IPS-18a (cell line): ENCODE results near the gene EXOC2.

ENCODE experiments used
- H3K27ac ChIP-seq: one replicate; pipeline ENCODE4 v1.5.1; 2013; ENCODE audit warnings: low read length
- H3K27me3 ChIP-seq: one replicate; pipeline ENCODE4 v1.6.1; 2013; ENCODE audit warnings: mild to moderate bottlenecking, low read length; ENCODE audit not compliant: control insufficient read depth, insufficient read depth
- H3K36me3 ChIP-seq: one replicate; pipeline ENCODE4 v1.6.1; 2013; ENCODE audit warnings: low read depth, low read length; ENCODE audit not compliant: control insufficient read depth
- H3K4me1 ChIP-seq: one replicate; pipeline ENCODE4 v1.6.1; 2013; ENCODE audit warnings: low read depth, low read length; ENCODE audit not compliant: control insufficient read depth
- H3K4me3 ChIP-seq: one replicate; pipeline ENCODE4 v1.5.1; 2013; ENCODE audit warnings: low read length
- H3K9ac ChIP-seq: one replicate; pipeline ENCODE4 v1.6.1; 2013; ENCODE audit warnings: mild to moderate bottlenecking, low read length, moderate library complexity
- H3K9me3 ChIP-seq: one replicate; pipeline ENCODE4 v1.6.1; 2013; ENCODE audit warnings: low read depth, low read length; ENCODE audit not compliant: control insufficient read depth

The EXOC2 gene

GRCh38 chr6:499617-500016 is 193.3 kb downstream of the EXOC2 start:
- Histone ChIP-seq H3K4me1 (no peaks in the 10 kb centered on the region), H3K9me3 (no peaks in the 10 kb centered on the region), H3K4me3 (no peak overlapping the region), H3K9ac (no peak overlapping the region), H3K27me3 (no peaks in the 10 kb centered on the region), H3K27ac (no peak overlapping the region), H3K36me3 (peaks cover 8% of the 10 kb centered on the region)

- H3K4me1 ChIP-seq, result no peaks in the 10 kb centered on the region
- no peak overlapping the region for H3K27ac ChIP-seq
- no peak overlapping the region for H3K9ac ChIP-seq
- H3K36me3 ChIP-seq, result peaks cover 12% of the 10 kb centered on the region
- no peak overlapping the region for H3K4me3 ChIP-seq
- H3K9me3 ChIP-seq, result no peaks in the 10 kb centered on the region
- no peaks in the 10 kb centered on the region for H3K27me3 ChIP-seq
These were observed 194.1 kb downstream of the EXOC2 start for GRCh38 chr6:498795-499231.

GRCh38 chr6:497258-497657 is 195.7 kb downstream of the EXOC2 start:
- Histone ChIP-seq H3K9ac (no peak overlapping the region), H3K36me3 (peaks cover 12% of the 10 kb centered on the region), H3K9me3 (no peaks in the 10 kb centered on the region), H3K4me1 (no peaks in the 10 kb centered on the region), H3K4me3 (no peak overlapping the region), H3K27me3 (no peaks in the 10 kb centered on the region), H3K27ac (no peak overlapping the region)

DNA sequence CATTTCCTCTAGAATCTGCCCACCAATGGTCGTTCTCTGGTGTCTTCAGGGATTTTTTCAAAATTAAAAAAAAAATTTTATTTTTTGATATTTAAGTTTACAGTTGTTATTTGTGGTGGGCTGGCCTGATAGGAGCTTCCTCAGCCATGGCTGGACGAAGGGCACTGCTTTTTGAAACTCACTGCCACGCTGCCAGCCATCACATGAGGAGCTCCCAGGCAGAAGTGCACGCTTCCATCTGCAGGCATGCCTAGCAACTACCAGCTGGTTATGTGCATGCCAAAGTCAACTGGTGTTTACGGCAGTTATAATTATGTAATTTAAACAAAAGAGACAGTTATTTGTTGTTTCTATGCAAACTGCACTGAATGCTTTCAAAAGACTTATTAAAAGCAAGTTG is 196.3 kb downstream of the EXOC2 start:
- Histone ChIP-seq H3K4me1 (no peaks in the 10 kb centered on the region), H3K27ac (no peak overlapping the region), H3K9me3 (no peaks in the 10 kb centered on the region), H3K4me3 (no peak overlapping the region), H3K9ac (no peak overlapping the region), H3K36me3 (peaks cover 12% of the 10 kb centered on the region), H3K27me3 (no peaks in the 10 kb centered on the region)

- no peaks in the 10 kb centered on the region for H3K4me1 ChIP-seq
- H3K27ac ChIP-seq, result no peak overlapping the region
- H3K4me3 ChIP-seq, result no peak overlapping the region
- H3K36me3 ChIP-seq, result peaks cover 15% of the 10 kb centered on the region
- no peaks in the 10 kb centered on the region for H3K9me3 ChIP-seq
- H3K27me3 ChIP-seq, result no peaks in the 10 kb centered on the region
- no peak overlapping the region for H3K9ac ChIP-seq
These were observed 198.5 kb downstream of the EXOC2 start for GRCh38 chr6:494394-494793.

DNA sequence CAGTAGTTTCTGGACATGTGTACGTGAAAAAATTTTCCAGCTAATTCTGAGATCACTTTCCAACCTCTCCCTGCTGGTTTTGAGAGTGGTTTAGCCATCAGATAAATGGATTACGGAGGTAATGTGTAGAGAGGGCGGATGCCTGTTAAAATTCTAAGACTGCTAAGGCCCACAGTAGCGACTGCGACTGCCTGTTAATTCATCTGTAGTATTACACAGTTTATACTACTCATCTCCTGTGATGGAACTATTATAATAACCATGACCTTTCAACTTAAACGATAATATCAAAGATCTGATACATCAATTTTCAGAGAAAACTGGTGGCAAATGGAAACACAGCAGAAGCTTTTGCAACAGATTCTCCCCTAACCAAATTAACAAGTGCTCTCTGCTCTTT is 199.1 kb downstream of the EXOC2 start:
- H3K27ac ChIP-seq, result no peak overlapping the region
- H3K9ac ChIP-seq, result no peak overlapping the region
- H3K4me1 ChIP-seq, result no peaks in the 10 kb centered on the region
- H3K9me3 ChIP-seq, result no peaks in the 10 kb centered on the region
- H3K4me3 ChIP-seq, result no peak overlapping the region
- H3K36me3 ChIP-seq, result peaks cover 15% of the 10 kb centered on the region
- no peaks in the 10 kb centered on the region for H3K27me3 ChIP-seq

- Histone ChIP-seq H3K4me1 (no peaks in the 10 kb centered on the region), H3K27ac (no peak overlapping the region), H3K4me3 (no peak overlapping the region), H3K9ac (no peak overlapping the region), H3K27me3 (no peaks in the 10 kb centered on the region), H3K36me3 (peaks cover 13% of the 10 kb centered on the region), H3K9me3 (no peaks in the 10 kb centered on the region)
These were observed 200.0 kb downstream of the EXOC2 start for GRCh38 chr6:492816-493414.

DNA sequence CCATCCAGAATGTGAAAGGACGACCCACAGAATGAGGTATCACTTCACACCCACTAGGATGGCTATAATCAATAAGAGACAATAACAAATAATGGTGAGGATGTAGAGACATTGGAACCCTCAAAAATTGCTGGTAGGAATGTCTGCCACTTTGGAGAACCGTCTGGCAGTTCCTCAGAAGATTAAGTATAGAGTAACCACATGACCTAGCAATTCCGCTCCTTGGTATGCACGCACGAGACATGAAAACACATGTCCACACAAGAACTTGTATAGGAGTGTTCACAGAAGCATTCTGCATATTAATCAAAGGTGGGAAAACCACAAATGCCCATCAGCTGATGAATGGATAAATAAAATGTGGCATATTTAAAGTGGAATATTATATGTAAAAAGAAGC is 200.8 kb downstream of the EXOC2 start:
- no peak overlapping the region for H3K9ac ChIP-seq
- H3K27me3 ChIP-seq, result no peaks in the 10 kb centered on the region
- no peak overlapping the region for H3K27ac ChIP-seq
- no peaks in the 10 kb centered on the region for H3K9me3 ChIP-seq
- no peaks in the 10 kb centered on the region for H3K4me1 ChIP-seq
- peaks cover 13% of the 10 kb centered on the region for H3K36me3 ChIP-seq
- no peak overlapping the region for H3K4me3 ChIP-seq

GRCh38 chr6:491233-491632 is 201.7 kb downstream of the EXOC2 start:
- H3K36me3 ChIP-seq, result peaks cover 11% of the 10 kb centered on the region
- H3K9me3 ChIP-seq, result no peaks in the 10 kb centered on the region
- H3K4me3 ChIP-seq, result no peak overlapping the region
- no peaks in the 10 kb centered on the region for H3K27me3 ChIP-seq
- no peaks in the 10 kb centered on the region for H3K4me1 ChIP-seq
- H3K9ac ChIP-seq, result no peak overlapping the region
- H3K27ac ChIP-seq, result no peak overlapping the region

GRCh38 chr6:490251-491037 is 202.5 kb downstream of the EXOC2 start:
- no peak overlapping the region for H3K4me3 ChIP-seq
- H3K27ac ChIP-seq, result no peak overlapping the region
- no peak overlapping the region for H3K9ac ChIP-seq
- H3K36me3 ChIP-seq, result peaks cover 12% of the 10 kb centered on the region
- H3K9me3 ChIP-seq, result no peaks in the 10 kb centered on the region
- H3K27me3 ChIP-seq, result no peaks in the 10 kb centered on the region
- no peaks in the 10 kb centered on the region for H3K4me1 ChIP-seq

- H3K27ac ChIP-seq, result no peak overlapping the region
- H3K27me3 ChIP-seq, result no peaks in the 10 kb centered on the region
- H3K4me3 ChIP-seq, result no peak overlapping the region
- H3K4me1 ChIP-seq, result no peaks in the 10 kb centered on the region
- H3K9ac ChIP-seq, result no peak overlapping the region
- H3K9me3 ChIP-seq, result no peaks in the 10 kb centered on the region
- H3K36me3 ChIP-seq, result peaks cover 12% of the 10 kb centered on the region
These were observed 203.2 kb downstream of the EXOC2 start for GRCh38 chr6:489762-490161.

- H3K27me3 ChIP-seq, result no peaks in the 10 kb centered on the region
- no peaks in the 10 kb centered on the region for H3K4me1 ChIP-seq
- H3K27ac ChIP-seq, result no peak overlapping the region
- H3K36me3 ChIP-seq, result peaks cover 7% of the 10 kb centered on the region
- no peaks in the 10 kb centered on the region for H3K9me3 ChIP-seq
- no peak overlapping the region for H3K4me3 ChIP-seq
- H3K9ac ChIP-seq, result no peak overlapping the region
These were observed 203.9 kb downstream of the EXOC2 start for GRCh38 chr6:489001-489400.
